ENCODE results near the gene ANP32E.
"Not testable (repeated sequence)": the region's sequence is repeated elsewhere in the genome, so short reads cannot be mapped to it uniquely, and the experiment has no call there.

ANP32E gene

GRCh38 chr1:150237746-150238145 is 1.8 kb upstream of the ANP32E start:
- peaks cover 1 to 7% of the 10 kb centered on the region in 2 donors for H3K4me1 ChIP-seq (ENCODE audit: control insufficient read depth in 2 of 2, insufficient read depth in 1 of 2, low read depth in 1 of 2, low read length in 2 of 2)
- H3K4me3 ChIP-seq (ENCODE audit: low read length in 2 of 2), result no peak overlapping the region
- no peak overlapping the region for H2AFZ ChIP-seq (ENCODE audit: low read length)
- no peak overlapping the region for H2BK120ac ChIP-seq (ENCODE audit: low read depth, low read length)
- H2BK5ac ChIP-seq (ENCODE audit: low read length), result no peak overlapping the region
- no peak overlapping the region for H3K14ac ChIP-seq (ENCODE audit: low read length)
- H3K18ac ChIP-seq (ENCODE audit: low read length), result no peak overlapping the region
- no peak overlapping the region for H2BK12ac ChIP-seq (ENCODE audit: low read length)
- H2AK5ac ChIP-seq (ENCODE audit: low read depth, low read length), result no peak overlapping the region
- H3K4me2 ChIP-seq (ENCODE audit: insufficient read depth, low read length, poor library complexity, severe bottlenecking), result no peak overlapping the region
- H4K8ac ChIP-seq (ENCODE audit: low read depth, low read length), result no peak overlapping the region
- WGBS, 2 donors (ENCODE audit: extremely low coverage in 2 of 2, insufficient read length in 2 of 2, insufficient replicate concordance in 1 of 2), result no CpG with 5 or more reads among the region's 21 CpGs
- peaks cover 2% of the 10 kb centered on the region for H3K79me1 ChIP-seq (ENCODE audit: low read depth, low read length)
- H3K27ac ChIP-seq (replicated peaks; ENCODE audit: low read length), result no peak overlapping the region
- no peak overlapping the region for H2BK15ac ChIP-seq (ENCODE audit: low read length)
- H3K9me3 ChIP-seq (replicated peaks in 1 of 2; ENCODE audit: control insufficient read depth in 2 of 2, insufficient read depth in 1 of 2, low read depth in 1 of 2, low read length in 2 of 2), result no peaks in the 10 kb centered on the region
- H3K23ac ChIP-seq (ENCODE audit: low read depth, low read length, poor library complexity), result no peak overlapping the region
- DNase-seq (ENCODE audit: low spot score), result no peak
- no peak overlapping the region for H4K91ac ChIP-seq (ENCODE audit: low read depth, low read length, poor library complexity)
- no peak overlapping the region for H3K4ac ChIP-seq (ENCODE audit: low read length)
- peaks cover 0 to 2% of the 10 kb centered on the region in 2 donors for H3K36me3 ChIP-seq (replicated peaks in 1 of 2; ENCODE audit: control insufficient read depth in 2 of 2, insufficient read depth in 2 of 2, low read length in 2 of 2)
- H3K27me3 ChIP-seq (ENCODE audit: control insufficient read depth in 3 of 3, insufficient read depth in 3 of 3, low read depth in 1 of 3, low read length in 3 of 3), result no peaks in the 10 kb centered on the region
- no peak overlapping the region for H3K9ac ChIP-seq (ENCODE audit: low read depth, low read length, poor library complexity)

GRCh38 chr1:150237176-150237575 is 1.3 kb upstream of the ANP32E start:
- DNase-seq (ENCODE audit: low spot score); H3K27me3 ChIP-seq (ENCODE audit: control insufficient read depth in 3 of 3, insufficient read depth in 3 of 3, low read depth in 1 of 3, low read length in 3 of 3); H3K18ac ChIP-seq (ENCODE audit: low read length): not testable (repeated sequence)

DNA sequence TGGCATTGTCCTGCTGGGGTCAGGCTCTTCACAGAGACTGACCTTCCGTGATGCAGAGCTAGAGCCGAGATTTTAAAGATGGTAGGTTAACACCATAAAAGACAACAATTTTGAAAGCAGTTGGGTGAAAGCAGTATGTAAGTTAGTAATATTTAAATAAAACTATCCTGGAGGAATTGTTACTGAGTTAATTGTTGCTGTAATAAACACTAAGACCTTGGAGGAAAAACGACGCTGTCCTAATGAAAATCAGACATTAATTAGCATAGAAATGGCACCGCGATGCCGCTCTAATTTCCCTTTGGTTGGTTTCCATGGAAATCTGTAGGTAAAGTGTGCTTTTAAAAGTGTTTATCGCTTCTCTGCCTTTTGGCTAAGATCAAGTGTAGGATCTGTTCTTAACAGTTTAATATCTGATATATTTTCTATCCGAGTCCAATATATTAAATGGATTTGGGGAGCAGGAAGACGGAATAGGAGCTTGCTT is 745 bp upstream of the ANP32E start:
- Histone ChIP-seq H4K8ac (ENCODE audit: low read depth, low read length) (no peak overlapping the region), H4K91ac (ENCODE audit: low read depth, low read length, poor library complexity) (no peak overlapping the region), H3K4me1 (ENCODE audit: control insufficient read depth in 2 of 2, insufficient read depth in 1 of 2, low read depth in 1 of 2, low read length in 2 of 2) (peaks cover 1 to 7% of the 10 kb centered on the region in 2 donors), H3K4ac (ENCODE audit: low read length) (no peak overlapping the region), H2AK5ac (ENCODE audit: low read depth, low read length) (no peak overlapping the region), H2BK120ac (ENCODE audit: low read depth, low read length) (no peak overlapping the region), H3K18ac (ENCODE audit: low read length) (peak overlapping the region; percentile 44), H3K14ac (ENCODE audit: low read length) (no peak overlapping the region), H3K36me3 (replicated peaks in 1 of 2; ENCODE audit: control insufficient read depth in 2 of 2, insufficient read depth in 2 of 2, low read length in 2 of 2) (peaks cover under 1 to 7% of the 10 kb centered on the region in 2 donors), H2AFZ (ENCODE audit: low read length) (peak overlapping the region; percentile 74), H3K4me2 (ENCODE audit: insufficient read depth, low read length, poor library complexity, severe bottlenecking) (peak overlapping the region; percentile 50), H2BK5ac (ENCODE audit: low read length) (no peak overlapping the region), H3K27ac (replicated peaks; ENCODE audit: low read length) (peak overlapping the region; percentile 90), H3K79me1 (ENCODE audit: low read depth, low read length) (peaks cover 4% of the 10 kb centered on the region), H3K4me3 (ENCODE audit: low read length in 2 of 2) (peak overlapping the region; percentile 75 to 79), H3K9me3 (replicated peaks in 1 of 2; ENCODE audit: control insufficient read depth in 2 of 2, insufficient read depth in 1 of 2, low read depth in 1 of 2, low read length in 2 of 2) (no peaks in the 10 kb centered on the region), H2BK15ac (ENCODE audit: low read length) (no peak overlapping the region), H3K23ac (ENCODE audit: low read depth, low read length, poor library complexity) (no peak overlapping the region), H2BK12ac (ENCODE audit: low read length) (no peak overlapping the region), H3K27me3 (ENCODE audit: control insufficient read depth in 3 of 3, insufficient read depth in 3 of 3, low read depth in 1 of 3, low read length in 3 of 3) (no peaks in the 10 kb centered on the region), H3K9ac (ENCODE audit: low read depth, low read length, poor library complexity) (no peak overlapping the region)
- WGBS, 2 donors (ENCODE audit: extremely low coverage in 2 of 2, insufficient read length in 2 of 2, insufficient replicate concordance in 1 of 2), result no CpG with 5 or more reads among the region's 10 CpGs
- DNase-seq (ENCODE audit: low spot score), result no peak

More at GRCh38 chr1:150237176-150237575, 1.3 kb upstream of the ANP32E start:
- H3K9ac ChIP-seq (ENCODE audit: low read depth, low read length, poor library complexity); H3K4me1 ChIP-seq (ENCODE audit: control insufficient read depth in 2 of 2, insufficient read depth in 1 of 2, low read depth in 1 of 2, low read length in 2 of 2); H3K14ac ChIP-seq (ENCODE audit: low read length); H2AK5ac ChIP-seq (ENCODE audit: low read depth, low read length); H3K23ac ChIP-seq (ENCODE audit: low read depth, low read length, poor library complexity); H3K36me3 ChIP-seq (replicated peaks in 1 of 2; ENCODE audit: control insufficient read depth in 2 of 2, insufficient read depth in 2 of 2, low read length in 2 of 2); H2BK5ac ChIP-seq (ENCODE audit: low read length); H2BK15ac ChIP-seq (ENCODE audit: low read length); H4K8ac ChIP-seq (ENCODE audit: low read depth, low read length); H3K4ac ChIP-seq (ENCODE audit: low read length); H3K79me1 ChIP-seq (ENCODE audit: low read depth, low read length); H3K9me3 ChIP-seq (replicated peaks in 1 of 2; ENCODE audit: control insufficient read depth in 2 of 2, insufficient read depth in 1 of 2, low read depth in 1 of 2, low read length in 2 of 2); H4K91ac ChIP-seq (ENCODE audit: low read depth, low read length, poor library complexity); H2BK12ac ChIP-seq (ENCODE audit: low read length); H2BK120ac ChIP-seq (ENCODE audit: low read depth, low read length); H3K4me2 ChIP-seq (ENCODE audit: insufficient read depth, low read length, poor library complexity, severe bottlenecking): not testable (repeated sequence)
- peak overlapping the region in 1 of 2 donors; percentile 75 for H3K4me3 ChIP-seq (ENCODE audit: low read length in 2 of 2)
- WGBS, 2 donors (ENCODE audit: extremely low coverage in 2 of 2, insufficient read length in 2 of 2, insufficient replicate concordance in 1 of 2), result no CpG with 5 or more reads among the region's 13 CpGs
- peak overlapping the region; percentile 74 for H2AFZ ChIP-seq (ENCODE audit: low read length)
- H3K27ac ChIP-seq (replicated peaks; ENCODE audit: low read length), result peak overlapping the region; percentile 90

DNA sequence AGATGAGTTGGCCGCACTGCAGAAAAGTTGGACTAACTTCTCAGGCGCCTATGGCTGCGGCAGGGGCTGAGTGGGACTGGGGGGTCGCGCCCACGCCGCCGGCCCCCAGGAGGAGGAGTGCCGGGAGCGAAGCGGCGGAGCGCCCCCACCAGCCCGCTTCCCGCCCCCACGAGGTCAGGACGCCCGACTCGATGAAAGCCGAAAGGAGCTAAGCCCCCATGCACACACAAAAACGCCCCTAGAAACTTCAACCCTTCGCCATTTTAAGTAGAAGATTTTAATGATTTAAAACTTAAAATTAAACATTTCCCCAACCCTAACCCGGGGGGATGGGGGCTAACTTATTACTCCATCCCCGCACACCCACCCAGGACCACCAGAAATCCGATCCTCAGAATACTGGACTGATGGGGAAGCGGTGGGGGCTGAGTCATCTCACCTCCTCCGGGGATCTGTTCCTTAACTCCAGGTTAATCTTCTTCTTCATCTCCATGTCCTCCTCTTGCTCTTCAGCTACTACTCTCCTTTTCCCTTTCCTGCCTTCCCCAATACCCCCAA is 539 bp downstream of the ANP32E start:
- peaks cover 1 to 7% of the 10 kb centered on the region in 2 donors for H3K4me1 ChIP-seq (ENCODE audit: control insufficient read depth in 2 of 2, insufficient read depth in 1 of 2, low read depth in 1 of 2, low read length in 2 of 2)
- H3K4ac ChIP-seq (ENCODE audit: low read length), result peak overlapping the region; percentile 1
- peaks cover 4% of the 10 kb centered on the region for H3K79me1 ChIP-seq (ENCODE audit: low read depth, low read length)
- no peak overlapping the region for H2BK12ac ChIP-seq (ENCODE audit: low read length)
- peak overlapping the region; percentile 75 to 99 for H3K4me3 ChIP-seq (ENCODE audit: low read length in 2 of 2)
- peak overlapping the region; percentile 10 for H3K14ac ChIP-seq (ENCODE audit: low read length)
- peak overlapping the region; percentile 94 for H2BK5ac ChIP-seq (ENCODE audit: low read length)
- H3K27ac ChIP-seq (replicated peaks; ENCODE audit: low read length), result peak overlapping the region; percentile 85
- no peak for DNase-seq (ENCODE audit: low spot score)
- no peak overlapping the region for H2BK120ac ChIP-seq (ENCODE audit: low read depth, low read length)
- peak overlapping the region; percentile 73 for H3K4me2 ChIP-seq (ENCODE audit: insufficient read depth, low read length, poor library complexity, severe bottlenecking)
- peak overlapping the region; percentile 66 for H2AFZ ChIP-seq (ENCODE audit: low read length)
- peaks cover 4 to 19% of the 10 kb centered on the region in 2 donors for H3K36me3 ChIP-seq (replicated peaks in 1 of 2; ENCODE audit: control insufficient read depth in 2 of 2, insufficient read depth in 2 of 2, low read length in 2 of 2)
- H3K27me3 ChIP-seq (ENCODE audit: control insufficient read depth in 3 of 3, insufficient read depth in 3 of 3, low read depth in 1 of 3, low read length in 3 of 3), result no peaks in the 10 kb centered on the region
- H4K8ac ChIP-seq (ENCODE audit: low read depth, low read length), result peak overlapping the region; percentile 86
- peak overlapping the region; percentile 85 for H2AK5ac ChIP-seq (ENCODE audit: low read depth, low read length)
- no peaks in the 10 kb centered on the region for H3K9me3 ChIP-seq (replicated peaks in 1 of 2; ENCODE audit: control insufficient read depth in 2 of 2, insufficient read depth in 1 of 2, low read depth in 1 of 2, low read length in 2 of 2)
- no CpG with 5 or more reads among the region's 27 CpGs for WGBS, 2 donors (ENCODE audit: extremely low coverage in 2 of 2, insufficient read length in 2 of 2, insufficient replicate concordance in 1 of 2)
- H3K23ac ChIP-seq (ENCODE audit: low read depth, low read length, poor library complexity), result peak overlapping the region; percentile 67
- no peak overlapping the region for H4K91ac ChIP-seq (ENCODE audit: low read depth, low read length, poor library complexity)
- H3K9ac ChIP-seq (ENCODE audit: low read depth, low read length, poor library complexity), result peak overlapping the region; percentile 93
- H3K18ac ChIP-seq (ENCODE audit: low read length), result peak overlapping the region; percentile 96
- H2BK15ac ChIP-seq (ENCODE audit: low read length), result no peak overlapping the region

All from neuronal stem cell (in vitro differentiated cells).